ENCODE data around the gene OTOS. TPM values are rescaled to one million over a fixed set of nuclear protein-coding genes. Genes with fewer than 3 reads are reported as not detected.

OTOS gene
- total RNA-seq, 1 donor from 2014 or later, result not detected

- no peak for DNase-seq (ENCODE audit: low read depth)
These were observed 2.7 kb downstream of the OTOS start for GRCh38 chr2:240137596-240138253.

- no peak for DNase-seq (ENCODE audit: low read depth)
These were observed 3.7 kb downstream of the OTOS start for GRCh38 chr2:240136671-240137292.

- peak; percentile 91 for DNase-seq (ENCODE audit: low read depth)
These were observed 4.3 kb downstream of the OTOS start, which contains the start of gene COPS9 for GRCh38 chr2:240136013-240136670. COPS9 (minus strand) TSS chr2:240136305; CDS start chr2:240136284, 21 bp downstream.

GRCh38 chr2:240135706-240136012, 4.8 kb downstream of the OTOS start:
- no peak for DNase-seq (ENCODE audit: low read depth)

- no peak for DNase-seq (ENCODE audit: low read depth)
These were observed 5.4 kb downstream of the OTOS start for GRCh38 chr2:240134956-240135520.

GRCh38 chr2:240134466-240134865, 6.0 kb downstream of the OTOS start:
- no peak for DNase-seq (ENCODE audit: low read depth)

GRCh38 chr2:240133401-240133800, 7.1 kb downstream of the OTOS start:
- DNase-seq (ENCODE audit: low read depth), result no peak

- no peak for DNase-seq (ENCODE audit: low read depth)
These were observed 7.8 kb downstream of the OTOS start for GRCh38 chr2:240132651-240132980.

GRCh38 chr2:240131941-240132650, 8.4 kb downstream of the OTOS start:
- no peak for DNase-seq (ENCODE audit: low read depth)

- no peak for DNase-seq (ENCODE audit: low read depth)
These were observed 9.2 kb downstream of the OTOS start for GRCh38 chr2:240131296-240131695.

- no peak for DNase-seq (ENCODE audit: low read depth)
These were observed 9.9 kb downstream of the OTOS start for GRCh38 chr2:240130393-240131195.

- DNase-seq (ENCODE audit: low read depth), result no peak
These were observed 10.6 kb downstream of the OTOS start for GRCh38 chr2:240129731-240130392.

GRCh38 chr2:240129311-240129710, 11.1 kb downstream of the OTOS start:
- no peak for DNase-seq (ENCODE audit: low read depth)

- DNase-seq (ENCODE audit: low read depth), result peak; percentile 86
These were observed 11.8 kb downstream of the OTOS start for GRCh38 chr2:240128608-240129145.

- peak; percentile 38 for DNase-seq (ENCODE audit: low read depth)
These were observed 12.4 kb downstream of the OTOS start for GRCh38 chr2:240127911-240128607.

GRCh38 chr2:240127191-240127750, 13.2 kb downstream of the OTOS start:
- no peak for DNase-seq (ENCODE audit: low read depth)

- DNase-seq (ENCODE audit: low read depth), result no peak
These were observed 13.7 kb downstream of the OTOS start for GRCh38 chr2:240126731-240127130.

- no peak for DNase-seq (ENCODE audit: low read depth)
These were observed 14.7 kb downstream of the OTOS start for GRCh38 chr2:240125742-240126141.

GRCh38 chr2:240124651-240125030, 15.8 kb downstream of the OTOS start:
- DNase-seq (ENCODE audit: low read depth), result no peak
